ENCODE measurements around the gene NAV2. TPM values are rescaled to one million over a fixed set of nuclear protein-coding genes. Genes with fewer than 3 reads are reported as not detected.

The NAV2 gene
- total RNA-seq, 2 donors from 2014 or later: 21.3 to 45.3 TPM

DNA sequence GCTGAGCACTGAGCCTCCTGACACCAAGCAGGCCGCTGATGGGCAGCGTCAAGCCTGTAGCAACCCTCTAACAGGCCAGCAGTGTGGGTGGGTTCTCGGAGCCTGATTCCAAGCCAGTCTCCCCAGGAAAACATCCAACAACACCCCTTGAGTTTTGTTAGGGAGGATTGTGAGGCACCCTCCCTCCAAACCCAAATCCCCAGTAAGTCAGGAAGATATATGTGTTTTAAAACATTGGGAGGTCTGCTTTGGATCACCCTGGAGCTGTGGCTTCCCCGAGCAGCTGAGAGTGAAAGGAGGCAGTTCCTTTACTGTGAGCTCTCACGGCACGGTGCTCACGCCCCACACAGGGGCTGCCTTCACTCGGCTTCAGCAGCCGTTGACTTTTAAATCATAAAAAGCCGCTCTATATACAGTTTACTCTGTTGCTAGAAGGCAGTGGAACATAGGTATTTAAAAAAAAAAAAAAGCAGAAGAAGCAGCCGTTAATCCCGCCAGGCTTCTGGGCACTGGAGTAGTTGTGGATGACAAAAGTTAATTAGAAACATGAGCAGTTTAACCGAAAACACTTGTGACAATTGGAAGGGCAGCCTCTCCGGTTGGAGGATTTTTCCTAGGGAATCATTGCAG, 218.6 kb downstream of the NAV2 start:
- Histone ChIP-seq H3K27me3 (no peaks in the 10 kb centered on the region), H3K4me3 (no peak overlapping the region), H3K9me3 (no peaks in the 10 kb centered on the region), H3K36me3 (no peaks in the 10 kb centered on the region), H3K27ac (no peak overlapping the region), H3K9ac (ENCODE audit: low read depth in 2 of 2, low read length in 2 of 2) (no peak overlapping the region), H3K4me1 (no peaks in the 10 kb centered on the region)
- TF ChIP-seq CTCF (IDR thresholded peaks at IDR 0.05): no peak
- no peak for DNase-seq
- intact Hi-C loops (cut with DNase I): no loop called here

- H3K4me3 ChIP-seq: no peak overlapping the region
- no peaks in the 10 kb centered on the region for H3K36me3 ChIP-seq
- H3K9ac ChIP-seq (ENCODE audit: low read depth in 2 of 2, low read length in 2 of 2): no peak overlapping the region
- H3K27ac ChIP-seq: no peak overlapping the region
- TF ChIP-seq CTCF (IDR thresholded peaks at IDR 0.05): no peak
- no peaks in the 10 kb centered on the region for H3K4me1 ChIP-seq
- no peak for DNase-seq
- no peaks in the 10 kb centered on the region for H3K27me3 ChIP-seq
- intact Hi-C loops (cut with DNase I): no loop called here
- H3K9me3 ChIP-seq: no peaks in the 10 kb centered on the region
Observed at GRCh38 chr11:19931771-19932369, 219.2 kb downstream of the NAV2 start.

DNA sequence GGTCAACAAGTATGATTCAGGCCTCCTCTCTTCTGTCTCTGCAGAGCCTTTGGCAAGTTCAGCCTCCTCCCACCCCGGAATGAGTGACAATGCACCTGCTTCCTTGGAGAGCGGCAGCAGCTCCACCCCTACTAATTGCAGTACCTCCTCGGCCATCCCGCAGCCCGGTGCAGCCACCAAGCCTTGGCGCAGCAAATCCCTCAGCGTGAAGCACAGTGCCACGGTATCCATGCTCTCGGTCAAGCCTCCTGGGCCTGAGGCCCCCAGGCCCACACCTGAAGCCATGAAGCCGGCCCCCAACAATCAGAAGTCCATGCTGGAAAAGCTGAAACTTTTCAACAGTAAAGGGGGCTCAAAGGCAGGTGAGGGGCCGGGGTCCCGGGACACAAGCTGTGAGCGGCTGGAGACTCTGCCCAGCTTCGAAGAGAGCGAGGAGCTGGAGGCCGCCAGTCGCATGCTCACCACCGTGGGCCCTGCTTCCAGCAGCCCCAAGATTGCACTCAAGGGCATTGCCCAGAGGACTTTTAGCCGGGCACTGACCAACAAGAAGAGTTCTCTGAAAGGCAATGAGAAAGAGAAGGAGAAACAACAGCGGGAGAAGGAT, 220.6 kb downstream of the NAV2 start:
- DNase-seq: no peak

DNA sequence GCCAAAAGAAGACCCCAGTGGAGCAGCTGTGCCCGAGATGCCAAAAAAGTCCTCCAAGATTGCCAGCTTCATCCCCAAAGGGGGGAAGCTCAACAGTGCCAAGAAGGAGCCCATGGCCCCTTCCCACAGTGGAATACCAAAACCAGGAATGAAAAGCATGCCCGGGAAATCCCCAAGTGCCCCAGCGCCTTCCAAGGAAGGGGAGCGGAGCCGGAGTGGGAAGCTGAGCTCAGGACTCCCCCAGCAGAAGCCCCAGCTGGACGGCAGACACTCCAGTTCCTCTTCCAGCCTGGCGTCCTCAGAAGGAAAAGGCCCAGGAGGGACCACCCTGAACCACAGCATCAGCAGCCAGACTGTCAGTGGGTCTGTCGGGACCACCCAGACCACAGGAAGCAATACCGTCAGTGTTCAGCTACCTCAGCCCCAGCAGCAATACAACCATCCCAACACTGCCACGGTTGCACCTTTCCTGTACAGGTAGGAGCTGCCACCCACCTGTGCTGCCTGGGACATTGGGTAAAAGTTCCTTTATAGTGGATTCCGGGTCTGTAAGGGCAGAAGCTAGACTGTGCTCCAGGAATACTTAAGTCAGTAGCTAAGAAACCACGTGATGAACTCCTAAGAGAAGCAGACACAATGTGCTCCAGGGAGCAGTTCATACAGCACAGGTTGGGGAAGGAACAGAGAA, 221.3 kb downstream of the NAV2 start:
- H3K27ac ChIP-seq: no peak overlapping the region
- no peak overlapping the region for H3K4me3 ChIP-seq
- H3K9ac ChIP-seq (ENCODE audit: low read depth in 2 of 2, low read length in 2 of 2): no peak overlapping the region
- no peaks in the 10 kb centered on the region for H3K9me3 ChIP-seq
- H3K4me1 ChIP-seq: no peaks in the 10 kb centered on the region
- H3K27me3 ChIP-seq: no peaks in the 10 kb centered on the region
- TF ChIP-seq CTCF (IDR thresholded peaks at IDR 0.05): no peak
- intact Hi-C loops (cut with DNase I): no loop called here
- H3K36me3 ChIP-seq: no peaks in the 10 kb centered on the region
- DNase-seq: no peak

More for the DNA sequence above, 220.6 kb downstream of the NAV2 start:
- H3K27me3 ChIP-seq: no peaks in the 10 kb centered on the region
- no peaks in the 10 kb centered on the region for H3K9me3 ChIP-seq
- no peak overlapping the region for H3K27ac ChIP-seq
- no peaks in the 10 kb centered on the region for H3K4me1 ChIP-seq
- H3K36me3 ChIP-seq: no peaks in the 10 kb centered on the region
- intact Hi-C loops (cut with DNase I): no loop called here
- no peak for TF ChIP-seq CTCF (IDR thresholded peaks at IDR 0.05)
- no peak overlapping the region for H3K4me3 ChIP-seq
- H3K9ac ChIP-seq (ENCODE audit: low read depth in 2 of 2, low read length in 2 of 2): no peak overlapping the region

GRCh38 chr11:19934828-19935259, 222.2 kb downstream of the NAV2 start:
- TF ChIP-seq CTCF (IDR thresholded peaks at IDR 0.05): no peak
- intact Hi-C loops (cut with DNase I): no loop called here
- H3K27ac ChIP-seq: no peak overlapping the region

More at GRCh38 chr11:19934828-19935259, 222.2 kb downstream of the NAV2 start:
- Histone ChIP-seq H3K4me1 (no peaks in the 10 kb centered on the region), H3K4me3 (no peak overlapping the region), H3K36me3 (no peaks in the 10 kb centered on the region), H3K9me3 (no peaks in the 10 kb centered on the region), H3K9ac (ENCODE audit: low read depth in 2 of 2, low read length in 2 of 2) (no peak overlapping the region), H3K27me3 (no peaks in the 10 kb centered on the region)
- DNase-seq: no peak

Measured in colonic mucosa (tissue), 4 donors.